HG03520 (cell line): ENCODE results near the gene ZBTB7C.

Experiments used
- ATAC-seq: cut with Tn5 transposase; IDR thresholded peaks from one replicate; pipeline ENCODE4 v1.9.1; 2021; ENCODE audit warnings: mild to moderate bottlenecking, moderate library complexity; ENCODE audit not compliant: unreplicated experiment

ZBTB7C gene

DNA sequence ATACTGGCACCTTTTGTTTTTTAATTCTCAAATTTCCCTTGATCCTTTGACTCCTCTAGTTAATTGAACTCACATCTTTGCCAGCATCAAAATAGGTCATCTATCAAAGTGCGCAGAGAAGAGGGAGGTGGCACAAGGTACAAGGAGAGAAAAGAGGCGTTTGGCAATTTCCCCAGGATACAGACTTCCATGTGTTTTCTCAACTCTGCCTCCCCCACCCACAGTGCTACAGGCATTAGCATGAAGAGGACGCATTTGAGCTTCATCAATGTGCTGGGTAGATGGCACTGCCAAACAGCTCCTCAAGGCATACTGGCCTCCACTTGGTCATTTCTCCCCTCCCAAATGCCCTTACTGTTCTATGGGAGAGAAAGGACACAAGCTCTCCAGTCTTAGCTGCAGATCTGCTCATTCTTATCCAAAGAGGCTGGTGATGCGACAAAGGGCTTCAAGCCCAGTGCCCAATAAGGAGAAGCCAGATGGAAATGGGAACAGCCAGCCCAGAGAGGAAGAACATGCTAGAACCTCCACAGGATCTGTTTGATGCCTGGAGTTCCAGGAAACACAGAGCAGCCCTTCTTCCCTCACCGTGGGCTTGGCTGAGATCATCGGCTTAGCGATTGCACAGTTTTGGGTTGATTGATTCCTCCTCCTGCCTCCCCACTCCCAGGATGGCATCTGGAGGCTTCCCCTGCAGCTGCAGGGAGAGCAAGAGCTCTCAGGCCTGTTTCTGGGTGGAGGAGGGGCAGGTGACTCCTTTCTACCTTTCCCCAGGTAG is 334.1 kb downstream of the ZBTB7C start:
- ATAC-seq = no peak

DNA sequence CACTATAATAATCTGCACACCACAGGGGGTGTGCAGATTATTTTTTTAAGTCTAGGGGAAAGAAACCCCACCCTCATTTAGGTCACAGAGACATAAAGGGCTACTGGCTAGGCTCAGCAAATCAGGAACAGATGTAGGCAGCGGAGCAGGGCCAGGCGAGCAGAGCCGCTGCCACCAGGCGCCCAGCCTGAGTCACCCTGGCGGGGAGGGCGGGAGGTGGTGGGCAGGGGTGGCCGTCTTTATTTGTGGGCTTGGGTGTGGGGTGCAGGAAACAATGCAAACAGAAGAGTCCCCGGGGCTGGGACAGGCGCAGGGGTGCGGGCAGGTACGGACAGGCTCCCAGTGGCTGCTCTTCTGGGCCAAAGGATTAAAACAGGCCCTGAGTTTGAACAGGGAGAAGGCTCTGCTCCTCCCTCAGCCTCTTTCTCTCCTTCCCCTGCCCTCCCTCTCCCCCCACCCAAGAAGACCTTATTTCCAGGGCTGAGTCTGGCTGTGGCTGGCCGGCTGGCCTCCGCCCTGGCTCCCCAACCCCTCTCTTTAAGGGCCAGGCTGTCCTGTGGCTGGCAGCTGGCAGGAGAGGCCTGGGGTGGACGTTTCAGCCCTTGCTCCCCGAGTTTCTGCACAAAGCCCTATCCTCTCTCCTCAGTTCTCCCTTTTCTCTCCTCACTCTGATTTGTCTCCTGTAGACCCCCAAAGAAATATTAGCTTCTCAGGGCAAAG is 335.8 kb downstream of the ZBTB7C start:
- ATAC-seq = no peak

DNA sequence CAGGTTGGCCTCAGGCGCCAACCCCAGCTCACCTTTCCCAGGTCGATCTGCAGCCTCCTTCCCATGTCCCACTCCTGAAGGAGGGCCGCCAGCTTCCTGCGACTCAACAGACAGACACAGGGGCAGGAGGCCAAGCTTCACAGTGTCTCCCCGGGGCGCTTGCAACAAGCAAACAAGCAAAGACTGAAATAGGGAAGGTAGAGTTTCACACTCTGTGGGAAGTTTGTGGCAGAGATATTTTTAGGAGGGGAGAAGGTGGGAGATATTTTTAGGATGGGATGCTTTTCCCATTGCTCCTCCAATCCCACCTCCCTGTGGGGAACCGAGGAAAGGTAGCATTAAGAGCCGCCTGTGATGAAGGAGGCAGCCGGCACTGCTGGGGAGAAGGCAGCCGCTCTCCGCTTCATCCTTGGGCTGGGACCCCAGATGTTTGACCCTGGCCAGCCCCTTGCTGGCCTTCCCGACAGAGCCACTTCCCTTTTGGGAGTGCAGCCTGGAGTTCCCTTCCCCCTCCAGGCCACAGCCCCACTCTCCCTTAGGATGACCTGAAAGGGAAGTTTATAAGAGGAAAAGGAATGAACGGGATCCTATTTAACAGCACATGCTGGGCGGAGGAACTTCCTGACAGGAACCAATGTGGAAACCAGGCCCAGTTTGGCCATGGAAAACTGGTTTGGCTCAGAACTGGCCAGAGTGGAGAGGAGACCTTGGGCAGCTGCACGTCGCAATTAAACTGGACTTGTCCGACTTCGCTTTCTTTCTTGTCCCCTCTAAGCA is 336.6 kb downstream of the ZBTB7C start:
- ATAC-seq = no peak

DNA sequence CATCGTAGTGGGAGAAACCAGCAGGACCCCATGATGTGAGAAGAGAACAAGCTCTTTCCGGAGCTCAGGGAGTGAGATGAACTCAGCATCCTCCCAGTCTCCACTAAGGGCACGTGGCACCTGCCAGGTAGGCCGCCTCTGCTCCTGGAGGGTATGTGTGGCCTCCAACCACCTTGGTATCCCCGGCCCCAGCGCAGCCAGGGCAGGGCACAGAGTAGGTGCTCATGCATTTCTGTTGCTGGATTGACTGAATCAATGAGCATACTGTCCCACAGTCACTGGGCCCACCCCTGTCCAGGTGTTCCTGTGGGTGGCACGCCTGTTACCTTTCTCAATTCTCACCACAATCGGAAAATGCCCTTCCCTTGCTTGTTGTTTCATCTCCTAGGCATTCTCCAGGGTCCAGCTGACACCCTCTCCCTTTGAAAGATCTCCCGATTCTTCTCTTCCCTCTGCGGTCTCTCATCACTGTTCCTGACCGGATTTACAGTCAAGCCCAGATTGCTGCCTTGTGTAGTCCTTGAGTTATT is 340.2 kb downstream of the ZBTB7C start:
- ATAC-seq = no peak

DNA sequence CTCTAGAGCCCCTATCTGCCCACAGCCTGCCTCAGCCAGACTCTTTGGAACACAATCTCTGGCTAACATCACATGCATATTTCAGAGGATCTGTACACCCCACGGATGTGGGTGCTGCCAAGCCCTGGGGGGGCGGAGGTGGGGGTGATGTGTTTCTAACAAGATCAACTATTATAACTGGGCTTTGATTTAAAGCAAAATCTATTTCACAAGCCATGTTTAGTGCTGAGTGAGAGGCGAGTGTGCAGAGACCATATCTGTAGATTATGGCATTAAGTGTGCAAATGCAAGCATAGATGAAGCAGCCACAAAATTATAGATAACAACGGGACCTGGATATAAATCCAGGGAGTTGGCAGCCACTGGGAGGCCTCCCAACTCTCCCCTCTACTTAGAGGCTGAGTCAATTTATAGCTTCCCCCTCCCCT is 342.9 kb downstream of the ZBTB7C start:
- ATAC-seq = no peak

DNA sequence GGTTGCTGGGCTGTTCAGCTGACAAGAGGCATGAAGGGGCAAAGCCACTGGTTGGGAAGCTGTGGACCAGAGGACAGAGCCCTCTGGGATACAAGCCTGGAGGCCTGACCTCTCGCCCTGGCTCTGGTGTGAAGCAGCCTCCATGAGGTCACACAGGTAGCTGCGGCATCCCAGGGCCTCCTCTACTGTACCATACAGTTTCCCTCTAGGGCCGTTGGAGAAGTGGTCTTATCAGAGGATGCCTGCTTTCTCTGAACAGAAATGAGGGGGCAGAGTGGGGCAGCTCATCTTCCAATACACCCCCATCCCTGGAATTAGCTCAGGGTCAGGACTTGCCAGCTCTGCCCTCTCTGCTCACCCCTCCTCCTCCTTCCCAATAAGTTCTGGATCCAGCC is 343.6 kb downstream of the ZBTB7C start:
- no peak for ATAC-seq

DNA sequence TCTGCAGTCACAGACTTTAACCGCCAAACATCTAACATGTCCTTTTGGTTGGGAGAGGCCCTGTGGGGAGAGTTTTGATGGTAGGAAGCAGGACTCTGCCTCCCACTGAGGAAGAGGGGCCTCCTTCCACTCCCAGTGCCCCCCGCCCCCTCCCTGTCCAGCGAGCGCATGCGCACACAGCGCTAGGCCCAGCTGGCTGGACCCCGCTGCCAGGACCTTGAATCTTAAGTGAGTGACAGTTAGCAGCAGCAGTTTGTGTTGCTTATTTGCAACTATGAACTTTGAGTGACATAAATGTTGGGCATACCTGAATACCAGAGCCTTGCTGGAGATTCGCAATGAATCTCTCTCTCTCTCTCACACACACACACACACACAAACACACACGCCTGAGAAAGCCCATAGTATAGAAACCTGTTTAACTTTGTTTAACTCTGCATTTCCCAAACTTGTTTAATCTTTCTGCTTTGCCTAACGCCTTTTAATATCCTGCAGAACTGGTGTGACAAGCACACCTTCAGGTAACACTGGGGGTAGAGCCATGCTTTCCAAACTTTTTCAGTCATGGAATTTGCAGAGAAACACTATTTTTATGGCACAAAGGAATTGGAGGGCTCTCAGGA is 344.1 kb downstream of the ZBTB7C start:
- ATAC-seq = no peak

DNA sequence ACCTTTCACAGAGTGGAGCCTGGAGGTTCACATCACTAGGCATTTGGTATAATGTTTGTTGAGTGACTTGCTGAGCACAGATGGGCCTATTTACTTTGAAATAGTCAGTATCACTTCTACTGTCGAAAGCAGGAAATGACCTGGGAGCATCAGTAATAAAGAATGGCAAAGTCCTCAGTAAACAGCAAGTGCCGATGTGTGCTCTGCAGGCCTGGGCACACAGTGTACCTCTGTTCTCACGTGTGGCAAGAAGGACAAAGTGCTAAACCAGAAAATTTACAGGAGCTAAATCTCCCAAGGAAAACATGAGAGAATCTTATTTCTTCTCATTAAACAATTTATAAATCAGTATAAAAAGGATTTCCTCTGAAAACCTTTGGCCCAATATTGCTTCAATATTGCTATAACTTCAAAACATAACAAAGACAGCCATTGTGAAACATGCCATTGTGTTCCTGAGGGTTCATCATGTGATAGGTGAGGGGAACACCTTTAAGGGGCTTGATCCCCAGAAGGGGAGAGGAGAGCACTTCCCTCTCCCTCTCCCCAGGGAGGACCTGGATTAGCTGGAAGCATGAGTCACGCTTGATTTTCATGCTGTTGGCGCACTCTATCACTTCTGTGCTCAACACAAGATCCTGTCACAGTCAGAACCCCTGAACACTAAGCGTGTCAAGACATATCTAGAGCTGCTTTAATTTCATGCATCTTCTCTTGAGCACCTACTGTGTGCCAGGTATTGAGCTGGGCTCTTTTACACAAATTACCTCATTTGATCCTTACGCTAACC is 347.2 kb downstream of the ZBTB7C start:
- no peak for ATAC-seq

DNA sequence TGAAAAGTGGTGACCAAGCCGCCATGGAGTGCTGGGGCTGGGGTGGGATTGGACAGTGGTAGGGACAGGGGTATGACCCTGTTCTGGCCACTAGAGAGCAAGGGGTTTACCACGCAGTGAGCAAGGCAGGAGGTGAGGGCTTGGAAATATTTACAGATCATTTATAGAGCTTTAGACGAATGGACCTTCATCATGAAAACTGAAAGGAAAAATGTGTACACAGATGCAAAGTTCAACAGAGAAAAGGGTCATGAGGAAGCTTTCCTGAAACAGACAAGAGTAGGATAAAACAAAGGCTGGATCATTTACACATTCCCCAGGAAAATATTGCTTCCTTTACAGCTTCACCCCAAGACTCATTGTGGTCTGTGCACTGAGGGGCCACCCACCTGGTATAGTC is 348.2 kb downstream of the ZBTB7C start:
- ATAC-seq = no peak

DNA sequence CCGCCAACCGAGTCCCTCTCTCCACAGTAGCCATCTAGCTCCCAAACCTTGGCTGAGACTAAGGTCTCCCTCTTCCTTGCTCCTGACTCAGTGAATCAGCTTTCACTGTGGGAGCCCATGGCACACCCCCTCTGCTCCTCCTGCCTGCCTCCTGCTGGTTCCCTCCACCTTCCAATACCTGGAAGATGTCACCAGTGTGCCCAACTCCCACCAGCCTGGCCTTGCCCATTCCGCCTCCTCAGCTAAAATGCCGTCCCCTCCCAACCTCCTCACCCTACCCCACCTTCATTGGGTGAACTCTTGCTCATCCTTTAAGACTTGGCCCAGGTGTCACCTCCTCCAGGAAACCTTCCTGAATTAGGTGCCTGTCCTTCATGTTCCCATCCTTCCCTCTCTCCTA is 348.8 kb downstream of the ZBTB7C start:
- ATAC-seq = no peak

DNA sequence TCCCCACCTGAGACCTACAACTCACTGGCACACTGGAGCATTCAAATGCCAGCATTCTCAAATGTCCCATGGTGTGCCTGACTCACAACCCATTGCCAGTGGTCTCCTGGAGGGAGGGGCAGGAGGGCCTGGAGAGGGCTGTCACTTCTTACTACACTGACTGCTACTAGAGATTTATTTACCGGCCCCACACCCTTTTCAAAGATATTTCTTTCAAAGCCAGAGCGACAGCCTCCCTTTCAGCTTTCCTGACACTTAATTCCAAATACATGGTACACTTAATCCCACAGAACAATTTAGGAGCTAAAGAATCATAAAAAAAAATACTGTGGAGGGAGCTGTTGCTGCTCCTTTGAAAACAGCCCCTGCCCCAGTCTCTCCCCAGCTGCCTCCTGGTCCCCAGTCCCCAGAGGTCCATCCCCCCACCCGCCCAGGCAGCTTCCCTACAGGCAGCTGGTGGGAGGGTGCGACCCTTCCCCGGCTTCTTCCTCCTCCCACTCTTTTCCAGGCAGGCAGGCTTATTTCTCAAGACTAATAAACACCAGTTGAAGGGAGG is 349.6 kb downstream of the ZBTB7C start:
- no peak for ATAC-seq

DNA sequence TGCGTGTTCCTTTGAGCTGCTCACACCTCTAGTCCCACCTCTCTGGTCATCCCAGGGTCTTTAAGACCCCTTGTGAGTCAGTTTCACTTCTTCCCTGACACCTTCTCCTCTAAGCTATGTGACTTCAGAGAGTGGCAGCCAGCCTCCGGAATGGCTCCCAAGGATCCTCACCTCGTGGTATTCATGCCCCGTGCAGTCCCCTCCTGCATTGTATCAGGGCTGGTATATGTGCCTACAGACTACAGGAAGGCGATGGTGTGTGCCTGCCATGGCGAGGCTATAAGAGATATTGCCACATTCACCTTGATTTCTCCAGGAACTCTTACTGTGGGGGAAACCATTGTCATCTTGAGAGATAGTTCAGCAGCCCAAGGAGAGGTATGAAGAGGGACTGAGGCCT is 350.7 kb downstream of the ZBTB7C start:
- ATAC-seq = no peak

DNA sequence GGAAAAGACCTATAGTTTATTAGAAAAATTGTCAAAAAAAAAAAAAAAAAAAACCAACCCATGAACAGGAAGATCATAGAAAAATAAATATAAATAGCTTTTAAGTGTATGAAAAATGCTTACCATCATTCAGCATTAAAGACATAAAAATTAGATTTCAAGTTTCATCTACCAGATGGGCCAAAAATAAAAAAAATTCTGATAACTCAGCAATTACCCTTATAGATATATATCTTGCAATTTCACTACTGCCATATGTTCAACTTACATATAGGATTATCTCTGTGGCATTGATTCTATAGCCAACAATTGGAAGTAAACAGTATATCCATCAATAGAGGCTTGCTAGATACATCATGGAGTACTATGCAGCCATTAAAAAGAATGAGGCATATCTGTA is 352.2 kb downstream of the ZBTB7C start:
- ATAC-seq = no peak

DNA sequence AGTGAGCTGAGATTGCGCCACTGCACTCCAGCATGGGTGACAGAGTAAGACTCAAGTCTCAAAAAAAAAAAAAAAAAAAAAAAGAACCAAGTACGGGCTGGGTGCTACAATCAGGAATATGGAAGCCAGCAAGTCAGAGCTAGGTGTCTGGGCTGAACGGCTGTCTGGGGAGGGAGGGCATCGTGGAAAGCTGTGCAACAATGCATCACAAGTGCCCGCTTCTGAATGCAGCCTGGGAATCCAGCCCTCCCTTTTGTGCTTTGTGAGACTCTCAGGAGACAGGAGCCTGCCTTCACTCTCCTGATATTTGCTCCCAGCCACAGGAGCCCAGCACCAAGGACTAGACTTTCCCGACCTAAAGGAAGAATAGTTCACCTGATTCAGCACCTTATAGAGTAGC is 353.8 kb downstream of the ZBTB7C start:
- no peak for ATAC-seq

DNA sequence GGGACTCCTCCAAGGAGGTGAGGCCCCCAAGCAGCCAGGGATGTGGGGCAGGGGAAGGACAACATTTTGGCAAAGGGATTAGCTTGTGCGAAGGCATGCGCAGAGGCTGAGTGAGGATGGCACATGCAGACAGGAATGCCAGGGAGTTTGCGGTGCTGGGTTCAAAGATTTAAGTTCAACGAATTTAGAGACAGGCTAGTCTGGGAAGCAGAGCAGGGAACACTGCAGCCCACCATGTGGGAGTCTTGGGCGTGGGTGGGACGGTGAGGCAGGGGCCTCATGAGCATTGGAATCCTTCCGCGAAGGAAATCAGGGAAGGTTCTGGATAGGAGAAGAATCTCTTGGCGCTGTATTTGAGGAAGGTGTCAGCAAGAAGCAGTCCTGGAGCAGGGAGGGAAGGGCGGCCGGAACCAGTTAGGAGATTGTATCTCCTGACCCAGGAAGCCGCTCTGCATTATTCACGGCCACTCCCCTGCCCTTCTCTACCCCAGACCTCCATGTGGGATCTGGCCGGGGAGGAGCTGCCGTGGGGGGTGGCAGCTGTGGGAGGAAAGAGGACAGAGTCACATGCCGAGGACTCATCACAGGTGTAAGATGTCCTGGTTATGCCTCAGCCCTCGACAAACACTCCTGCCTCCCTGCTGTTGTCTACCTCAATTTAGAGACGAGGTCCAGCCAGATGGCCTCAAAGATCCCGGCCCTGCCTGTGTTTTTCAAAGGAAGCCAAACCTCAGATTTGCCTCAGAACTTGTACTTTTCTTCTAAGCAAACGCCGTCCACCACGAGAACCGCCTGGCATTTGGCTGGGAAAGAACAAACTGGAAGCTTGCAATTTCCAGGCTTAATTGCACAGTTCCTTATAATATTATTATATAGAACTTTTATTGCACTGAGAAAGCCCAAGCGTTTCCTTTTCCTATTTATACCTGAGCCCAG is 355.0 kb downstream of the ZBTB7C start:
- no peak for ATAC-seq

DNA sequence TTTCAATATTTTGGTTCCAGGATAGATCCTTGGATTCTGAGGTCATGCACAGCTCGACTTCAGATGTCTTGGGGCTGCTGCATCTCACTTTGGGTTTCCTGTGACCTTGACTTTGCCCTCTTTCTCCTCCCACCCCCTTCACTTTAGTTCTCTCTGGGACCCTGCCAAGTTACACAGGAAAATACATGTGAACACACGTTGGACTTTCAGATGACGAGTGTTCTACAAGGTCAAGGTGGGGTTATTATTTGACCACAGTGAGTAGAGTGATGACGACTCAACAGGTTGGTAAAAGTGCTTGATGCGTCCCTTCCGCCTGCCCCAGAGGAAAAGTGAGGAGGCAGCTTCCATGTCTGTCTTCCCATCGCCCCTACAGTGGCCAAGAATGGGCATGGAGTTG is 356.3 kb downstream of the ZBTB7C start:
- no peak for ATAC-seq

DNA sequence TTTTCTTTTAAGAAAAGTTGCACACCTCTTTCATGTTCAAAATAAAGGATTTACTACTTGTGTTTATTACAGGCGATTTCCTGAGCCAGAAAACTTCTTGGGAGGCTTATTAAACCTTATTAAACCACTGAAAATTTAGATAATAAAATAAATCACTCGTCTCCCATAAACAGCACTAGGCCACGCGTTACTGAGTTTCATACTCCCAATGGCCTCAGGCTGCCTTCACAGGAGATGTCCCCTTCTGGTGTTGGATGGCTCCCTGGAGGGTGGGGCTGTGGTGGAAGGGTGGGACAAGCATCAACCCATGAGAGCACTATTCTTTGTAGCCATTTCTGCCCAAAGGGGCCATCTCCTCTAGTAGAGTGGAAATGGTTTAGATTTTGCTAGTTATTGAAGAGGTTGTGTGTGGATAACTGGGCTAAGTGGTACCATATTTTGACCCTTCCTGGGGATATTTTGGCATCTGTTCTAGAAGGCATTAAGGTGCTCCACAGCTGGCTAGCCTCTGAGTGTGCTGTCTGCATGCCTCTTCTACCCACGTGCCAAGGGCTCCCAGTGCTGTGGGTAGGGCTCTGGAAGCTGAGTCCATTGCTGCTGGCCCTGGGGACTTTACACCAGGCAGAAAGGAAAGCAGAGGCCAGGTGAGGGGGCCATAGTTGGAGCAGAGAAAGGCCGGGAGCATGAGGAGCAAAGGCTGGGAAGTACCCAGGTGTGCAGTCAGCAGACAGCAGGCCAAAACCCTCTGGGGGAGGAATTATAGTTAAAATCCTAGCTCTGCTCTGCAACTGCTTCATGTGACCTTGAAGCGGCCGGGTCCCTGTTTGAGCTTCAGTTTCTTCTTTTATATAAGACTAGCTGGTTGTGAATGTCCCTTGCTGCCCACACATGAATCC is 357.0 kb downstream of the ZBTB7C start:
- no peak for ATAC-seq

DNA sequence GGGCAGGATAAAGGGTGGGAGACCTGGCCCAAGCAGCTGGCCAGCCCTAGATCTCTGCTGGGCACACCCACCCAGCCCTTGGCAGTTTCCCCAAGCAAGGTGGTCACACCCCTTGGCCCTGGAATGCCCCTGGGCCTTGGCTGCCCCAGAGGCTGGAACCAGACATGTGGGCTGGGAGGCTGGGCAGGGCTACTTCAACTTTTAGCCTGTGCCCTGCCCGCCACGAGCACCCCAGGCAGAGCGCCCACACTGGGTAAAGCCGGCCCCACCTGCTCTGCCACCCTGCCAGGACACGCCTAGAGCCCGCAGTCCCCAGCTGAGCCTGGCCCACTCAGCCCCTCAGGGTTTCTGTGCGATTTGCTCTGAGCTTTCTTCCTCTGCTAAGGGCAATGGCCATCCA is 359.0 kb downstream of the ZBTB7C start:
- ATAC-seq = no peak
